Inferior parietal cortex (tissue), 1 donor: ENCODE data around the gene CEP95.
"Not testable (repeated sequence)": the region's sequence is repeated elsewhere in the genome, so short reads cannot be mapped to it uniquely, and the experiment has no call there.

Experiments used
- DNase-seq: peaks from one replicate; pipeline ENCODE4 v3.0.0-alpha.2; 2016; ENCODE audit errors: extremely low spot score

The CEP95 gene

DNA sequence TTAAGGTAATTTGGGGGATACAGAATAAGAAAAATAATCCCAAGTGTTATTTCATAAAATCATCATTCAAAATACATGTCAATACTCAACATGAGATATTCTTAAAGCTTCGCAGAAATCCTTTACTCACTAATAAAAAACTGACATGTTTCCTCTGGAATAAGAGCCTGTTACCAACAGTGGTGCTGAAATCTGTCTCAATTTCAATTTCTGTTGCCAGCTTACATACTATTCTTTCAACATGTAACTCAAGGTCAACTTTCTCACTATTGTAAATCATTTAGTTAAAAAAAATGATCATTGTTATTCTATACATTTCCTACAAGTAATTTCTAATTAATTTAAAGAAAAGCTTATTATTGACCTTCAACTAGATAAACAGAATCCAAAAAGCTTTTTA, 67.9 kb downstream of the CEP95 start:
- no peak for DNase-seq

DNA sequence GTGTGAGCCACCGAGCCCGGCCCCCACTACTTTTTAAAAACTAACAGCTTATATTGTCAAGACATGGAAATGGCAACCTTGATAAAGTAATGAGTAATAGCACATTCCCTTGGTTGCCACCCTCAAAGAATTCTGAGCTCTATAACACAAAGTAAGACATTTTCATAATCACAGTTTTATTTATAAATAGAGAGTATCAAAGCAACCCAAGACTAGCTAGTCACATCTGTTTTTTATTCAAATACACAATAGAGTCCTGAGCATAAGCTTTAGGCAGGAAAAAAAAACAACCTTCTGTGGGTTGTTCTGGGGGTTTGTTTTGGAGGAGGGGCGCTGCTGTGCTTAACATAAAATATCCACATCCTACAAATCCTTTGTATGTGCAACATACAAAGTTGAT, 68.7 kb downstream of the CEP95 start:
- DNase-seq, result no peak

DNA sequence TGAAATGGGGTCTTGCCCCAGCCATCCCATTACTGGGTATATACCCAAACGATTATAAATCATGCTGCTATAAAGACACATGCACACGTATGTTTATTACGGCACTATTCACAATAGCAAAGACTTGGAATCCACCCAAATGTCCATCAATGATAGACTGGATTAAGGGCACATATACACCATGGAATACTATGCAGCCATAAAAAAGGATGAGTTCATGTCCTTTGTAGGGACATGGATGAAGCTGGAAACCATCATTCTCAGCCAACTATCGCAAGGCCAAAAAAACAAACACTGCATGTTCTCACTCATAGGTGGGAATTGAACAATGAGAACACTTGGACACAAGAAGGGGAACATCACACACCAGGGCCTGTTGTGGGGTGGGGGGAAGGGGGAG, 70.2 kb downstream of the CEP95 start:
- DNase-seq, result not testable (repeated sequence)

DNA sequence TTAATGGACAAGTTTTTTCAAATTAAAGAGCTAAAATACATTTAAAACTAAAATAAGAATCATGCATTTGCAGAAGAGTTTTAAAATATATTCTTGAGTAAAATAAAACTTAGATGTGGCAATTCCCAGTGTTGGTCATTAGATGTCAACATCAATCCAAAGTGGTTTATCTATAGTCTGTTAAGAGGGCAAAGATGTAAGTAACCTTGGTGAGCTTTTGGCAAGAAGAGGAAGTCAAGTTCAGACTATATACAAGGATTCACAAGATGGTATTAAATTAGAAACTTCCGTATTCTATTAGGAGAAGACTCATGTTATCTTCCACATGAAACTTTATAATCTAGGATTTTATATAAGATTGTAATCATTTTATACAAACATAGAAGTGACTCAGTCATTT, 73.1 kb downstream of the CEP95 start:
- no peak for DNase-seq

DNA sequence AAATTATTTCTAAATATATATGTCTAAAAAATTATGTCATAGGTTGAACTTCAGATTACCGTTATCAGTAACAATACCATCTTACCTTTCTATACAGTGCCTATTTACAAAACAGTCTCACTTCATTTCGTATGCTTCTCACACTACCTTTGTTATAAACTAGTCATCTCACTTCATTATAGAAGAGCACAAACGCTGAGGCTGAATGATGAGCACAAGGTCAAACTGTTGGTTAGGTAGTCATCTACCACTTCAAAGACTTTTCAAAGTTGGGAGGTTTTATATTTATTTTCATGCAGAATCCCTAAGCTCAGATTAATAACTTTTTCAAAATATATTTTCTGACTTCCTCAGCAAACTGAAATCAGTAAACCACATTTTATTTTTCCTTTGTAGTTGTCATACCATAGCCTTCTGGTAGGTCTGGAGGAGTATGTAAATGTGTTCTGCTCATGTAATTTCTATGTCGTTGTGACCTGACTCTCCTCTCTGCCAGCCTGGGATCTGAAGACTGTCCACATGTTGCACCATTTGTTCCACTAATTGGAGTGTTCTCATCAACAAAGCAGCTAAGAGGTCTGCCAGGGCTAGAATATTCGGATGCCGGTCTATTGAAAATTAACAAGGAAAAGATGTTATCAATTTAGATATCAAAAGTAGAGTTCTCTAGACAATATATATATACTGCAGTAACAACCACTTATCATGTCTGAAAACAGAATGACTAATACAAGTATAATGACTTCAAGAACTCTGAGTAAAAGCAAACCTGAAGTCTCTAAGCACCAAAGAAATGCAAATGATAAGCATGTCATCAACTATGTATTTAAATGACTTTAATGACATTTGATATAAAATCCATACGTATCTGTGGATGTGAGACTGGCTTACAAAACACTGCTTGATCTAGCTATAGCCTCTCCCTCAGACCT, 73.9 kb downstream of the CEP95 start:
- no peak for DNase-seq

DNA sequence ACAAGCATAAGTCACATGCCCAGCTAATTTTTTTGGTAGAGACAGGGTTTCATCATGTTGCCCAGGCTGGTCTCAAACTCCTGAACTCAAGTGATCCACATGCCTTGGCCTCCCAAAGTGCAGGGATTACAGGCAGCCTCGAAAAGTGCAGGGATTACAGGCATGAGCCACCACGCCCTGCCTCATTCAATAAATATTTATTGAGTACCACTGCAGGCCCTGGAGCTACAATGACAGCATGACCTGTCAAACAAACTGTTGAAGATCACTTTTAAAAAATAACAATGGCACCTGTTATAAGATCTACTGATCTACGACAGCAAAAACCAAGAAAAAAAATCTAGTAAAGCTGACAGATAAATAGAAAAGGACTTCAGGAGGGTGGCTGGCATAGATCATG, 76.3 kb downstream of the CEP95 start:
- DNase-seq, result no peak

DNA sequence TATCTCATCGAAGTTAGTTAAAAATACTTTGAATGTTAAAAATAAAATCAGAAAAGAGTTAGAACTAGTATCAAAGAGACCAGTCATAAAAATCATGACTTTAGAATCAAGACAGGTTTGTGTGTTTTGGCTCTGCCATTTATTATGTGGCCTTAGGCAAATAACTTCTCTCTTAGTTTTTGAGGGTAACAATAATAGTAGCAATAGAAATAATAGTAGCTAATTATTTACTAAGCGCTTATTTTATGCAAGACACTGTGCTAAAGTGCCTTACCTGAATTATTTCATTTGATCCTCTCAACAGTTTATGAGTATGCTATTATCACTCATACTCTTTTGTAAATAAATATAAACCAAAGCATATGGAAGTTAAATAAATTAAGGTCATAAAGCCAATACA, 78.4 kb downstream of the CEP95 start:
- DNase-seq, result no peak
